ENCODE measurements around the gene GRM5. TPM values are rescaled to one million over a fixed set of nuclear protein-coding genes. Genes with fewer than 3 reads are reported as not detected.

GRM5 gene
- total and polyA plus RNA-seq, 2 donors (not counting 1 experiment from before 2014, with no cell fraction given) = not detected

- H3K4me1 Mint-ChIP-seq = no peaks in the 10 kb centered on the region
- H3K4me2 ChIP-seq (replicated peaks; ENCODE audit: low read depth, low read length, poor library complexity, severe bottlenecking) = no peak overlapping the region
- no peak for ATAC-seq (ENCODE audit: low read depth)
- no peaks in the 10 kb centered on the region for H3K27me3 ChIP-seq (replicated peaks in 1 of 4; ENCODE audit: control extremely low read depth in 1 of 4, control insufficient read depth in 3 of 4, insufficient read depth in 4 of 4, low read length in 3 of 4)
- H3K4me1 ChIP-seq (ENCODE audit: control insufficient read depth in 2 of 2, insufficient read depth in 2 of 2, low read length in 2 of 2) = no peaks in the 10 kb centered on the region
- H2AFZ ChIP-seq (ENCODE audit: insufficient read depth, low read depth, low read length, poor library complexity, severe bottlenecking) = no peak overlapping the region
- peaks cover 2% of the 10 kb centered on the region for H3K9me3 Mint-ChIP-seq (ENCODE audit: insufficient read depth)
- no peak overlapping the region for H3K9ac ChIP-seq (ENCODE audit: low read length)
- TF ChIP-seq EZH2 (IDR thresholded peaks at IDR 0.05; ENCODE audit: borderline replicate concordance, insufficient read depth, low read depth, low read length, poor library complexity, severe bottlenecking) (no peak), CTCF (IDR thresholded peaks at IDR 0.05) (no peak)
- no peaks in the 10 kb centered on the region for H3K27me3 Mint-ChIP-seq
- no peaks in the 10 kb centered on the region for H3K79me2 ChIP-seq (ENCODE audit: control insufficient read depth, insufficient read depth, low read length)
- H4K20me1 ChIP-seq (ENCODE audit: control insufficient read depth, insufficient read depth, low read length, poor library complexity, severe bottlenecking) = no peaks in the 10 kb centered on the region
- H3K4me3 Mint-ChIP-seq = no peak overlapping the region
- H3K36me3 ChIP-seq (replicated peaks in 1 of 2; ENCODE audit: control extremely low read depth in 1 of 2, control insufficient read depth in 1 of 2, extremely low read depth in 1 of 2, insufficient read depth in 2 of 2, low read length in 1 of 2) = no peaks in the 10 kb centered on the region
- DNase-seq = no peak
- H3K9me3 ChIP-seq (ENCODE audit: control extremely low read depth in 1 of 3, control insufficient read depth in 2 of 3, insufficient read depth in 1 of 3, low read length in 2 of 3) = peaks cover 0 to 3% (median 0%) of the 10 kb centered on the region in 3 donors
- intact Hi-C loops (cut with micrococcal nuclease) = no loop called here
- ChIA-PET POLR2A (no interaction called here), CTCF (no interaction called here)
- H3K27ac Mint-ChIP-seq = no peak overlapping the region
- H3K27ac ChIP-seq (ENCODE audit: low read length in 2 of 2) = no peak overlapping the region
- WGBS (ENCODE audit: insufficient coverage) = 73% methylated on average over 3 of the region's 3 CpGs
- no peak overlapping the region for H3K4me3 ChIP-seq (ENCODE audit: control extremely low read depth in 1 of 5, extremely low read depth in 1 of 5, insufficient read depth in 1 of 5, low read depth in 2 of 5, low read length in 4 of 5)
Observed at GRCh38 chr11:88831303-88831890, 234.4 kb downstream of the GRM5 start.

GRCh38 chr11:88827018-88827676 is 238.6 kb downstream of the GRM5 start:
- no CpG with 5 or more reads among the region's 3 CpGs for WGBS (ENCODE audit: insufficient coverage)
- ATAC-seq (ENCODE audit: low read depth) (no peak), DNase-seq (no peak)
- Histone ChIP-seq H3K4me1 (ENCODE audit: control insufficient read depth in 2 of 2, insufficient read depth in 2 of 2, low read length in 2 of 2) (no peaks in the 10 kb centered on the region), H2AFZ (ENCODE audit: insufficient read depth, low read depth, low read length, poor library complexity, severe bottlenecking) (no peak overlapping the region), H3K4me2 (replicated peaks; ENCODE audit: low read depth, low read length, poor library complexity, severe bottlenecking) (no peak overlapping the region), H4K20me1 (ENCODE audit: control insufficient read depth, insufficient read depth, low read length, poor library complexity, severe bottlenecking) (no peaks in the 10 kb centered on the region), H3K36me3 (replicated peaks in 1 of 2; ENCODE audit: control extremely low read depth in 1 of 2, control insufficient read depth in 1 of 2, extremely low read depth in 1 of 2, insufficient read depth in 2 of 2, low read length in 1 of 2) (no peaks in the 10 kb centered on the region), H3K9ac (ENCODE audit: low read length) (no peak overlapping the region), H3K9me3 (ENCODE audit: control extremely low read depth in 1 of 3, control insufficient read depth in 2 of 3, insufficient read depth in 1 of 3, low read length in 2 of 3) (peaks cover 0 to 3% (median 0%) of the 10 kb centered on the region in 3 donors), H3K79me2 (ENCODE audit: control insufficient read depth, insufficient read depth, low read length) (no peaks in the 10 kb centered on the region), H3K27ac (ENCODE audit: low read length in 2 of 2) (no peak overlapping the region), H3K4me3 (ENCODE audit: control extremely low read depth in 1 of 5, extremely low read depth in 1 of 5, insufficient read depth in 1 of 5, low read depth in 2 of 5, low read length in 4 of 5) (no peak overlapping the region), H3K27me3 (replicated peaks in 1 of 4; ENCODE audit: control extremely low read depth in 1 of 4, control insufficient read depth in 3 of 4, insufficient read depth in 4 of 4, low read length in 3 of 4) (no peaks in the 10 kb centered on the region)
- intact Hi-C loops (cut with micrococcal nuclease) = no loop called here
- no peak overlapping the region for H3K4me3 Mint-ChIP-seq
- no peaks in the 10 kb centered on the region for H3K4me1 Mint-ChIP-seq
- CTCF ChIA-PET = no interaction called here
- TF ChIP-seq CTCF (IDR thresholded peaks at IDR 0.05) (no peak), EZH2 (IDR thresholded peaks at IDR 0.05; ENCODE audit: borderline replicate concordance, insufficient read depth, low read depth, low read length, poor library complexity, severe bottlenecking) (no peak)
- no peak overlapping the region for H3K27ac Mint-ChIP-seq
- no peaks in the 10 kb centered on the region for H3K27me3 Mint-ChIP-seq
- H3K9me3 Mint-ChIP-seq (ENCODE audit: insufficient read depth) = peaks cover 2% of the 10 kb centered on the region
- POLR2A ChIA-PET = no interaction called here
